A204.1 (cell line): Measurements from ENCODE around the gene GOLGA6L2.
"Not testable (repeated sequence)": the region's sequence is repeated elsewhere in the genome, so short reads cannot be mapped to it uniquely, and the experiment has no call there.

Source experiments
- FAIRE-seq: peaks from 2 replicates; lab custom pipeline; 2012; peaks lifted over from hg19 to GRCh38; lab: Jason Lieb, UNC

The GOLGA6L2 gene

DNA sequence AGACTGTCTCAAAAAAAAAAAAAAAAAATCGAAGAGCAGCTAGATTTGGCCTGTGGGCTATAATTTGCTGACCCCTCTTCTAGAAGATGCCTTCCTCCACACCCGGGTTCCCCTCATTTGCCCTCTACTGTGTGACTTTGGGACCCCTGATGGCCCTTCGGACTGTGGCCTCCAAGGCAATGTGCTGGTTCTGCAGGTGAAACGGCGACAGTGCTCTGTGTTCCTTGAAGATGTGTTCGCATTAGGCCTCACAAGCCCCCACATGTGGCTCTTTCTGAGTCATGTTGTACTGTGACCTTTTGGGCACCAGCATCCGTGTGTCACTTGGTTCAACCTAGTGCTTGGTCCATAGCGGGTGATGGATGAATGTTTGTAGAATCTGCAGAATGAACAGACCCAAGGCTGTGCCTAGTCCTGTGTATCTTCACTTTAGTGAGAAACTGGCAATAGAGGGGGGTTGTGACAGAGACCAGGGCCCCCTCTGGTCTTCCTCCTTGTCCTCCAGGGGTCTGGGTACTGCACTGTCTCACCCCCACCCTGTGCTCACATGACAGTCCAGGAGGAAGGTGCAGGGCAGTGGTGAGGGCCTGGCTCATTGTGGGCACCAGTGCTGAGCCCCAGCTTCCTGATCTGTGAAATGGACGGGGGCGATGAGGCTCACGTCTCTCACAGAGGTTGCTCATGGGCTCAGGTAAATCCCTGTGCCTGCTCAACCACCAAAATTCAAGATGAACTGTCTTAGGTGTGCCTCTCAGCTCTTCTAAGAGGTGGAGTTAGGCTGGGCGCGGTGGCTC lies 22.7 kb downstream of the GOLGA6L2 start:
- FAIRE-seq = no peak

DNA sequence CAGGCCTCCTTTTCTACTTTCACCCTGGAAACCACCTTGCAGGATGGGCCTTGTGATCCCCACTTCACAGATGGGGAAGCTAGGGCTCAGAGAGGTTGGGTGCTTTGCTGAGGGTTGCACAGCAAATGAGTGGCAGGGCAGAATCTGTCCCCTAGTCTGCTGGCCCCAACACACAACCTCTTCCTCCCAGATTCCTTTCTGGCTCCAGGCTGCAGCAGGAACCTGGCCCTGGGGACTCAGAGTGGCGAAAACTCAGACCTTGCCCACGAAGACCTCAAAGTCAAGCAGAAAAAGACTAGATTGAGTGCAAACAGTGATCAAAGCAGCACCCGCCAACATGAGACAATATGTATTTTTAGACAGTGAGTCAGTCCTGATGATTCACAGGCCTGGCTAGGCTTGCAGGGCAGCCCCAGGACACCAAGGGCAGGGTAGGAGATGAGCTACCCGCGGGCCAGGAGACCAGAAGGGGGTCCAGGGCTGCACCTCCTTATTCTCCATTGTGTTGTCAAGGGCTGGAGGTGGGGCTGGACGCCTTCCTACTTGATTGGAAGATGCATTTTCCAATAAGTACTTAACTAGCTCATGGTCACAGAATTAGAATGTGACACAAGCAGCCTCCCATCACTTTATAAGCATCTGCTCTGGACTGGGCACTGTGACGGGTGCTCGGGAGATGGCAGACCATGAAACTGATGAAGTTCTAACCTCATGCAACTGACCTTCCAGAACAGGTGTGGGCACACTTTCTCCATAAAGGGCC lies 23.9 kb downstream of the GOLGA6L2 start:
- no peak for FAIRE-seq

DNA sequence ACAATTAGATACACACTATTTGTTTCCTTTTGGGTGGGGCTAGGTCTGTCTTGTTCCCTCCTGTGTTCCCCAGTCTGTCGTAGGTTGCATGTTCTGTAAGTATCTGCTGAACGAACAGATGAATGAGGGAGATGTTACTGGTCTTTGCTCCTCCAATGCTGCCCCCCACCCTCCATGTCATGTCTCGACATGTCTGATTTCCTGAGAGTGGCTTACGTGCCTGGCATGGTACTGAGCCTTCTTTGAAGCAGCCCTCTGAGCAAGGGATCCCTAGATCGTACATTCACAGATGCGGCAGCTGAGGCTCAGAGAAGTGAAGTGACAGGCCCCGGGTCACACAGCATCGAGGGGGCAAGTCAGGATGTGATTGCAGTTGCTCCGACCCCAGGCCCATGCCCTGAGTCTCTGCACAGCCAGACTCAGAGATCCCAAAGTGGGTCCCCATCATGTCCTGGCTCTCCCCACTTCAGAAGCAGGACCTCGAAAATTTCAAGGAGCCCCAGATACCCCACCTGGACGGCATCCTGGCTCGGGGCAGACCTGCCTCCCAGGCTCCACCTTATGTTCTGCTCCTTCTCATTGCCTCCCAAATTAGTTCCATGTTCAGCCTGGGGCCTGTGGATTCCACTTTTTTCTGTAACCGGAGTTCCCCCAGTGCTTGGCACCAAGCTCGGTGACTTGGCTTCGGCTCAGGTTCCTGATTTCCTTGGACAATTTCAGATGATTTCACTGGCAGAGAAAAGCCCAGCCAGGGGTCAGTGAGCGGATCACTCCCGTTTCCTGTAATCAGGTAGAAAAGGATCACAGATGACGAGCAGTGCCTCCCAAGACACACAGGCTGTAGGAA lies 24.7 kb downstream of the GOLGA6L2 start:
- no peak for FAIRE-seq

DNA sequence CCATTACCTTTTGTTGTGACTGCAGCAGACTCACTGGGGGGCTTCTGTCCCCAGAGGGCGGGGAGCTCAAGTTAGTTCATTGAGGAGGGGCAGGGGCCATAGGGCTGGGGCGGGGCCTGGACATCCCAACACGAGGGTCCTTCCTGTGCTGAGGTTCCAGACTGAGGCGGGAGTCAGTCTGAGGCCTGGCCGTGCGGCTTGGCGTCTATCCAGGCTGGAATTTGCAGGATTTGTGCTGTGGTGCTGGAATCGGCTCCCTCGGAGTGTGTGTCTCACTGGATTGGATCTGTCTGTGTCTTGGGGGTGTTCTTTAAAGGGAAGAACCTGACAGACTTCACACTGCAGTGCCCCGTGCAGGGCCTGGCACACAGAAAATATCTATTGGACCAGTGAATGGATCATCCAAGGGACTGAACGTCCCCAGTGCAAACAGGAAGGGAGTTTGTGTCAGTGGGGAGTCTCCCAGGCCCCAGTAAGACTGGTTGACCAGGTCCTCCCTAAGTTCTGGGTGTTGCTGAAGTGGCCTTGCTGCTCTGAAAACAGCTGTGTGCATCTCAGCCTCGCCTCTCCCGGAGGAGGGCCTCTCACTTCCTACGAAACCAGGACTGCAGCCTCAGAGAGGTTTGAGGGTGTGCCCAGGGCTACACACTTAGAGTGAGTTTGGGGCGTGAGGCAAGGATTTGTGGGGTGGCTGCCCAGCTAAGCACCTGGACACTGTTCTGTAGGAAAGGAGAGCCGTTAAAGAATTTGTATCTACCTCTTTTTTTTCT lies 26.1 kb downstream of the GOLGA6L2 start:
- no peak for FAIRE-seq

DNA sequence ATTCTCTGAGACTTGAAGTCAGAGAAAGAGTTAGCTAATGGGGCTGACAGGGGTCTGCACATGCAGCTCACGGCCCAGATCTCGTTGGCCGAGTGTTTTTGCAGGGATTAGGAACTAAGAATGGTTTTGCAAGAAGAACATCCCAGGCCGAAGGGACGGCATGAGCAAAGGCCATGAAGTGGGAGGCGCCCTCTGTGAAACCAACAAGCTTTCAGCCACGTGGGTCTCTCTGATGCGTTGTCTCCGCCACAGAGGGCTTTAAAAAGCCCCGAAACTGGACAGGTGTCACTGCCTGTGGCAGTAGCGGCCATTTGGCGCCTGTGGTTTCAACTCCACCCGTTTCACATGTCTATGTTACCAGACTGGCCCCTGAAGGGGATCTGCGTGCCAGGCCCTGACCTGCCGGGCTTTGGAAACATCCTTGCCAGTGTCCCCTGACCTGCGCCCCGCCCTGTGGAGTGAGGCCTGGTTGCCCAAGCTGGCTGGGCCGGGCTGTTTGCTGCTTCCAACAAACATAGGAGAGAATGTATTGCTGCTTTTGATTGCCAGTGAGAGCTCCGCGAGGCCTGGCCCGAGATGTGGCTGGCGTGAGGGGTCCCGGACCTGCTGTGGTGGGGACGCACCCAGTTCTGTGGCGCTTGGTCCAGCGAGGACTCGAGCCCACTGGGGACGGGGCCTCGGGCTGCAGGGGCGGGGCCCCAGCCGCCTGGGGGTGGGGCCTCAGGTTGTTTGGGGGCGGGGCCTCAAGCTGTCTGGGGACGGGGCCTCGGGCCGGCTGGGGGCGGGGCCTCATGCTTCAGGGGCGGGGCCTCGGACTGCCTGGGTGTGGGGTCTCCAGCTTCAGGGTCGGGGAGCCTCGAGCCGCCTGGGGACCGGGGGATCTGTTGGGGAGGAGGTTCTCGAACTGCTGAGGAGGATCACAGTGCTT lies 30.4 kb downstream of the GOLGA6L2 start:
- no peak for FAIRE-seq

DNA sequence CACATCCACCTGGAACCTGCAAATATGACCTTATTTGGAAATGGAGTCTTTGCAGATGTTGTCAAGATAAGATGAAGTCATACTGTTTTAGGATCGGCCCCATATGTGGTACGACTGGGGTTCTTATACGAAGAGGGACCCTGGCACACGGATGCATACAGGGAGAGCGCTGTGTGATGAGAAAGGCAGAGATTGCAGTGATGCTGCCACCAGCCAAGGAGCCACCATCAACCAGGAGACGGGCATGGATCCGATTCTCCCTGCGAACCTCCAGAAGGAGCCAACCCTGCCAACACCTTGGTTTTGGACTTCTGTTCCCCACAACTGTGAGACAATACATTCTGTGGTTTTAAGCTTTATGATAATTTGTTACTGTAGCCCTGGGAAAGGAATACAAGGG lies 31.2 kb downstream of the GOLGA6L2 start:
- FAIRE-seq = not testable (repeated sequence)

DNA sequence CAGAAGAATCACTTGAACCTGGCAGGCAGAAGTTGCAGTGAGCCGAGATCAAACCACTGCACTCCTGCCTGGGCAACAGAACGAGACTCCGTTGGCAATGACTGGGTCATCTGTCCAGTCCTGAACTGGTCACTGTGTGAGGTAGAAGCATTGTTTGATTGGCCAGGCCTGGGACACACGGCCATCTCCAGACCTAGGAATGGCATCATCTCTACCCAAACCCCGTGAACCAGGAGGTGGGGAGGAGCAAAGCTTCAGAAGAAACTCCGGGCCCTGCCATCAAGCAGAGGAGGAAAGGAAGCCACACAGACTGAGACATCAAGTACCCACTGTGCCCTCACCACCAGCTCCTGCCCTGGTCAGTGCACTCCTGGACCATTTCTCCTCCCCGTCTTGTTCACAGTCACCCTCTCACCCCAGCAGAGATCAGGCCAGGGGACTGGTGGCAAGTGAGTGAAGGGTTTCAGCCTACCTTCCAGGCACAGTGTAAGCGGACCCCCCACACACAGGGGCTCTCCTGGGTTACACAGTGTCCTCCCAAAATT lies 31.6 kb downstream of the GOLGA6L2 start:
- FAIRE-seq = no peak

DNA sequence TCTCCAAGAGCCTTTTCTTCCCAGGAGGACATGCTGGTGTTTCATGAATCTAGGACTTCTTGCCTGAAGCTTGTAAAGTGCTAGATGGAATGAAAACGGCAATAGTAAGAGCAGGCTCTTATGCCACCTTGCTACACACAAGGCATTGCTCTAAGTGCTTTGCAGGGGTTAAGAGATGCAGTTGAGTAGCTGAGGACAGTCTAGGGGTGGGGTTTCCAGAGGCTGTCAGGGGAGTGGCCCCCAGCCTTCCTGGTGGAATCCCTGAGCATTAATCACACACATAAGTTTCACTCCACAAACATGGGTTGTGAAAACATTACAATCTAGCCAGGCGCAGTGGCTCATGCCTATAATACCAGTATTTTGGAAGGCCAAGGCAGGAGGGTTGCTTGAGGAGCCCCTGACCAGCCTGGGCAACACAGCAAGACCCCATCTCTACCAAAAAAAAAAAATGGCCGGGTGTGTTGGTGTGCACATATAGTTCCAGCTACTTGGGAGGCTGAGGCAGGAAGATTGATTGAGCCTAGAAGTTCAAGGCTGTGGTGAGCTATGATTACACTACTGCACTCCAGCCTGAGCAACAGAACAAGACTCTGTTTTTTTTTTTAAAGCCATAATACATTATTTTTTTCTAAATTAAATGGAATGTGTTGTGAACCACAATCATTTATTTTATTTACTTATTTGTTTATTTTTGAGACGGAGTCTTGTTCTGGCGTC lies 34.0 kb downstream of the GOLGA6L2 start:
- not testable (repeated sequence) for FAIRE-seq

DNA sequence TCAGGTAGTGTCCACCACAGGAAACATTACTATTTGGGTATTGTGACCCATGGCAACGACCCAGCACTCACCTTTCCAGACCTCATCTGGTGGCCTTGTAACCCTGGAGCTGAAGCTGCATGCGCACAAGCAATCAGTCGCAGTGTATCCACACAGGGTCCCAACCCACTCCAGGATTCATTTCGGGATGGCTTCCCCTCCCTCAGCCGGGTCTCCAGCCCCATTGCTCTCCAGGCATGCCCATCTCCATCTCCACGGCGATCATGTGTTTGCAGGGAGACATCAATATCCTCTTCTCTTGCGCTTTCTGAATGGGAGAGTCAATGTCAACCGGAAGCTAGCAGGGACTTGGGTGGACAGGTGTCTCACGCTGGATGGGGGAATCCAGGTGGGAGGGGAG lies 35.2 kb downstream of the GOLGA6L2 start:
- FAIRE-seq = no peak

DNA sequence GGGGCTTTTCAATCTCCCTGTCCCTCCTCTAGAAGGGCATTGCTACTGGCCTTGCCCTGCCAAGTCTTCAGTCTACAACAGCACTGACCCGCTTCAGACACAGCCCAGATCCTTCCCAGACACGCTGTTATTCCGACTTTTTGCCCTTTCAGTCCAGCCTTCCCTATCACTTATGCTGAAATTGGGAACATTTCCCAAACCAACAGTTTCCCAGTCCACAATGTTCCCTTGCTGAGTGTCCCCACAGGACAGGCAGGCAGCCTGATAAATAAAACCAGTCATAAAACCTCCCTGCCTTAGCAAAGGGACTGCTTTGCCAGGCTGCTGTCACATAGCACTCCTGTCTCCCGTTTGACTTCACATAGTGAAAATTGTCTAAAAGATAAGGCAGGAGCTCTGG lies 43.5 kb downstream of the GOLGA6L2 start:
- no peak for FAIRE-seq

DNA sequence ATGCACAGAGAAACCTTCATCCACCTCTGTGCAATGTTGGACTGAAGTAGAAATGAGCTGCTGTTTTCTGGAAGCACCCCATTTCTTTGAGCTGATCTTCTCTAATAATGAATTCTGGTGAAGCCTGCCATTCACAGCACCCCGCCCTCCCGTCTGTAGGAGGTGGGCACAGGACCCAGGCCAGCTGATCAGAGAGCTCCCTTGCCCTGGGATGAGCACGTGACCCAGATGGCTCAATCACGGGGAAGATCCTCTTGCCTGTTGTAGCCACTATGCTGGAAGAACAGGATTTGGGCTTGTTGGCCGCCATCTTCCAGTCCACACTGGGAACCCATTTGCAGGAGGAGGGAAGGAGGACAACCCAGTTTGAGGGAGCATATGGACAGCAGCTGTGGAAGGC lies 44.5 kb downstream of the GOLGA6L2 start:
- FAIRE-seq = no peak

DNA sequence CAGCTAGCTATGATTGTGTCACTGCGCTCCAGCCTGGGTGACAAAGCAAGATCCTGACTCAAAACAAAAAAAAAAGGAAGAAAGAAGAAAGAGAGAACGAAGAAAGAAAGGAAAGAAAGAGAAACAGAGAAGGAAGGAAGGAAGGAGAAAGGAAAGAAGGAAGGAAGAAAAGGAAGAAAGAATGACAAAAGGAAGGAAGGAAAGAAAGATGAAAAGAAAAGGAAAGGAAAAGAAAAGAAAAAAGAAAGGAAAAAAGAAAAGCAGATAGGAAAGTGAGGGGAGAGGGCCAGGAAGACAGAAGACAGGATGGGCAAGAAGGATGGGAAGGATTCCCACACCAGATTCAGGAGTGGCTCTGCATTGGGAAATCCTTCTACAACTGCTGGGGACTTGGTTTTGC lies 44.9 kb downstream of the GOLGA6L2 start:
- FAIRE-seq = no peak

DNA sequence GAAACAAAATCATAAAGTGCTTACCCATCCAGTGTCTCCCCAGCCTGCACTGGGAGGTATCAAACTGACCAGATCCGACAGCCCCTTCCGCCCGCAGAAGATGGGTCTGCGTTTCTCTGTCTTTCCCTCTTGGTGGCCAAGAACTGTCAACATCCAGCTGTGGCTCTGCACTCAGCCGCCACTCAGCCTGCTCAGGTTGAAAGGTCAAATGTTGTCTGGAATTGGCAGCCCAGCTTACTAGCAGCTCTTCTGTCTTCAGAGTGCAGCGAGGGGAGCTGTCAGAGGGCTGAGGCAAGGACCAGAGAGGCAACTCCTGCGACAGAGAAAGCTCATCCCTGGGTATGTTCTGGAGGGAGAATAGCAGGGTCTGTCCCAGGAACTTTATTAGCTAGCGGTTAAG lies 45.4 kb downstream of the GOLGA6L2 start:
- FAIRE-seq = no peak

DNA sequence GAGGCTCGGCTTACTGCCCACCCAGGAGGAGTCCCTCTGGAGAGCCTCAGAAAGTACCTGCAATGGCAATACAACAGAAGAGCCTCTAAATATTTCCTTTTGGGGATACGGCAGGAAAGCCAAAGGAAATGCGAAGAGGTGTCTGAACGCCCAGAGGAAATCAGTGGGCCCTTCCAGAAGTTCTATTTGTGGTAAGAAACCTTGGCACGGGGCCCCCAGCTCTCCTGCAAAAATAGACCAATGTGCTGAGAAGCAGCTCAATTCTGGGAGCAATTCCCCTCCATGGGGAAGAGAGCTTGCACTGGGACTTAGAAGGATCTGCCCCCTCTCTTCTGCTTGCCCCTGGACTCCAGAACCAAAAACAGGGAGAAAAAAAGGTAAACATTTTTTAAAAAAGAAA lies 47.8 kb downstream of the GOLGA6L2 start:
- not testable (repeated sequence) for FAIRE-seq

DNA sequence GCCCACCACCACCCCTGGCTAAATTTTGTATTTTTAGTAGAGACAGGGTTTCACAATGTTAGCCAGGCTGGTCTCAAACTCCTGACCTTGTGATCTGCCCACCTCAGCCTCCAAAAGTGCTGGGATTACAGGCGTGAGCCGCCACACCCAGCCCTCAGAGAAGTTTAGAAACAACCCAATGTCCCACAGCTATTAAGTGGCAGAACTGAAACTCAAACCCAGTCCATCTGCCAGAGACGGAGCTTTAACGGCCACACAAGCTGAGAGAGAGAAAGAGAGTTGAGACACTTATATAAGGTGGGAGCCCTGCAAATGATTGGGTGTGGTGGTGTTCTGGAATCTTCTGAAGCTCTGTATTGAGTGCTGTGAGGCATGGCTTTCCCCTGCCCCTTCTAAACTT lies 48.7 kb downstream of the GOLGA6L2 start:
- FAIRE-seq = not testable (repeated sequence)

DNA sequence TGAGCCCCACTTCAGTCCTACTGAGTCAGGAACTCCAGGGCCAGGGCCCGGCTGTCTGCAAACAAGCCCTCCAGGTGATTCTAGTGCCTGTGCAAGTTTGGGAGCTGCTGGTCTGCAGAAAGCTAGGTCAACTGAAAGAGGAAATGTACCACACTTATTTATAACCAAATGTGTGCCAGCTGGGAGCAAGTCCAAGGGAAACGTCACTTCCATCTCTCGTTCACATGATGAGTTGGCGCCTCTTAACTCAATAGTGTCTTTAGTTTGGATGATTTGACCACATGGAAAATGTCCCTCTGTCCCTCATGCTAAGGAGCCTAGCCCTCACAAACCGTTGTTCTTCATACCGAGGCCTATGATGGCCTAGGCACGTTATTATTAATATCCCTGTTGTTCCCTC lies 49.3 kb downstream of the GOLGA6L2 start:
- FAIRE-seq = no peak

DNA sequence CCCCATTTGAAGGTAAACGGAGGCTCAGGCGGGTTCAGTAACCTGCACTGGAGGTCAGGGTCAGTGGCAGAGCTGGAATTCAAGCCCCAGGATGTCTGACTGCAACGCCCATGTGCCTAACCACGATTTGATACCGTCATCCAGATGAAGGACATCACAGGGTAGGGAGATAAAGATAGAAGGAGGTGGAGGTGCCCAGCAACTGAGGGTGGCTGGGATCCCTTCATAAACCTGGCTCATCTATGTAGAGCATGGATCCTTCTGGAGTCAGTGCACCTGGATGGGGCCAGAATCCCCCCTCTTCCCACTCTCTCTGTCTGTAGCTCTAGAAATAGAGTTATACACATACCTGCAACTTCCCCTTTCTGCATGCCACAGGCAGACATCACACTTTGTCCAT lies 51.2 kb downstream of the GOLGA6L2 start:
- no peak for FAIRE-seq

DNA sequence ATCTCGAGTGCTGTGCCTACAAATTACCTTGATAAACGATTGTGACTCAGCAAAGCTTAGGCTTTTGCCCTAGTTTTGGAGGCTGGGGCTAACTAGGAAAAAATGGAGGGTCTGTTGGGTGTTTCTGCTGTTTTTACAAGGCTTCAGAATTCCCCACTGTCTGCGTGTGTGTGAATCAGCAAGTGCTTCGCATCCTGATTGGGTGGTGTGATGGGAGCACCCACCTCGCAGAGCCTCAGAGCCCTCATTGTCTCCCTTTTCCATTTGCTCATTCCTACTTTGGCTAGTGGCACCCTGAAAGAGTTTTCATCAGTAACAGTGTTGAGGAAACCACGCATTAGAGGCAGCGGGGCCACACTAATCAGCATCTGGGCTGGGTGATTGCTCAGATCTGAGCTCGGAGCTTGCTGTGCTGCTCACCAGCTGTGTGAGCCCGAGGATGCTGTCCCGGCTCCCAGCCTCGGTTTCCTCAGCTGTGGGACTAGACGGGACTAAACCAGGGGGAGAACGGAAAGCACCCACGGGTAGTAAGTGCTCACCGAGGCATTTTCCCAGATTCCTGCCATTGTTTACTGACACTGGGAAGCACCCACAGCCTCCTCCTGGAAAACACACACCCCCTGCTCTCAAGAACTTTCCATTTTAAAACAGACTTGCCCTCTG lies 51.9 kb downstream of the GOLGA6L2 start:
- FAIRE-seq = no peak
